Medulla oblongata (tissue), 1 donor: Measurements from ENCODE around the gene CEMIP.
"Not testable (repeated sequence)": the region's sequence is repeated elsewhere in the genome, so short reads cannot be mapped to it uniquely, and the experiment has no call there.

Source experiments
- DNase-seq: peaks from one replicate; pipeline ENCODE4 v3.0.0-alpha.2; 2015; ENCODE audit errors: extremely low spot score

CEMIP gene

GRCh38 chr15:80953001-80953952 lies 174.1 kb downstream of the CEMIP start:
- DNase-seq = no peak

DNA sequence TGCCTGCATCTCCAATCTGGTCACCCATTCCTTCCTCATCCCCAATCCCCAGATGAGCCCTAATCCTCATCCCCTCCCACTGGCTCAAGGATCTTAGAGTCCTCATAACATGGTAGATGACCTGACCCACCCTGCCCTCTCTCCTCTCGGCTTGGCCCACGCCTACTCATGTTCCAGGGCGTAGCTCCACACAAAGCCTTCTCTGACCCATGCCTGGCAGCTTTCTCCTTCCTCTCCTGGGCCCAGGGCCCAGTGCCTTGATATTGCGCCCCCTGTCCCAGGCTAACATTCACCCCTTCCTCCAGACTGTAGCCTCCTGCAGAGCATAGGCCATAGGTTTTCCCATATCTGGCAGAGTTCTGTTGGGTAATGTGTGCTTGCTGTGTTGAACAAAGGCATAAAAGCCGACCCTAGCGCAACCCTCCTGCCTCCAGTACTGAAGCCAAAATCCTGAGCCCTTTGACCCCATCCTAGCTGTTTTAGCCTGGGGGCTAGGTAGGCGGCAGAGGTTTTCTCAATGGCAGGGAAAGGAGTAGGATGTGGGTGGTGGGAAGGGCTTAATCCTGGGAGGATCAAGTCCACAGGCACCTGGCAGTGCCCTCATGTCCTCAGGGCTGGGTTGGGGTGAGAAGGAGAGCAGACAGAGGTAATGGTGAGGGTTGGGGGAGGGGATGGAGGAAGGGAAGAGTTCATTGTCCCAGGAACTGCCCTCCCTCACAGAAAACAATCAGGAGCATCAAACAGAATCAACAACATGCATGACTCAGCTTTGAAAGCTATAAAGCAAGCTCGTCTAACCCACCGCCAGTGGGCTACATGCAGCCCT lies 175.0 kb downstream of the CEMIP start:
- no peak for DNase-seq

DNA sequence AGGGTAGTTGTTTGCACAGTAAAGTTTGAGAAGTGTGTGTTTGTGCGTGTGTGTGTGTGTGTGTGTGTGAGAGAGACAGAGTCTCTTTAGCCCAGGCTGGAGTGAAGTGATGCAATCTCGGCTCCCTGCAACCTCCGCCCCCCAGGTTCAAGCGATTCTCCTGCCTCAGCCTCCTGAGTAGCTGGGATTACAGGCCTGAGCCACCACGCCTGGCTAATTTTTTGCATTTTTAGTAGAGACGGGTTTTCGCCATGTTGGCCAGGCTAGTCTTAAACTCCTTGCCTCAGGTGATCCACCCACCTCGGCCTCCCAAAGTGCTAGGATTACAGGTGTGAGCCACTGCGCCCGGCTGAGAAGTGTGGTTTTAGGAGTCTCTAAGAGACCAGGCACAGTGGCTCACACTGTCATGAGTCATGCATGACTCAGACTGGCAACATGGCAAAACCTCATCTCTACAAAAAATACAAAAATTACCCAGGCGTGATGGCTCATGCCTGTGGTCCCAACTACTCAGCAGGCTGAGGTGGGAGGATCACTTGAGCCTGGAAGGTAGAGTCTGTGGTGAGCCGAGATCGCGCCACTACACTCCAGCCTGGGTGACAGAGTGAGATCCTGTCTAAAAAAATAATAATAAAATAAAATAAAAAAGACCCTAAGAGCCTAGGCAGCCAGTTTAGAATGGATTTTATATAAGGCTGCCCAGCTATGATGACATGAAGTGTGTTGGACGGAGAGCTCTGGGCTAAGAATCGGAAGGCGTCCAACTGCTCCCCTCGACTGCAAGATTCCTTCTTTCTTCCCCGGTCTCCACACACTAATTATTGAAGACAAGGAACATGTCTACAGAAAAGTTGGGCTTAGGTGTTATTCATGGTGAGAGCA lies 176.6 kb downstream of the CEMIP start:
- not testable (repeated sequence) for DNase-seq

DNA sequence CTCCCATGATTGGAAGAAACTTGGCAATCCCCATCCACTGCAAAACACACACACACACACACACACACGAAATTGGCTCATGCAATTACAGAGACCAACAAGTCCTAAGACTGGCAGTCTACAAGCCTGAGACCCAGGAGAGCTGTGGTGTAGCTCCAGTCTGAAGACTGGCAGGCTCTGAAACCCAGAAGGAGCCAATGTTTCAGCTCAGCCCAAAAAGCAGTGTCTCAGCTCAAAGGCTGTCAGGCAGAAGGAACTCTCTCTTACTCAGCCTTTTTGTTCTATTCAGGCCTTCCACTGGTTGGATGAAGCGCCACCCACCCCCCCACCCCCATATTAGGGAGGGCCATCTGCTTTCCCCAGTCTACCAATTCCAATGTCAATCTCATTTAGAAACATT lies 178.4 kb downstream of the CEMIP start:
- no peak for DNase-seq

DNA sequence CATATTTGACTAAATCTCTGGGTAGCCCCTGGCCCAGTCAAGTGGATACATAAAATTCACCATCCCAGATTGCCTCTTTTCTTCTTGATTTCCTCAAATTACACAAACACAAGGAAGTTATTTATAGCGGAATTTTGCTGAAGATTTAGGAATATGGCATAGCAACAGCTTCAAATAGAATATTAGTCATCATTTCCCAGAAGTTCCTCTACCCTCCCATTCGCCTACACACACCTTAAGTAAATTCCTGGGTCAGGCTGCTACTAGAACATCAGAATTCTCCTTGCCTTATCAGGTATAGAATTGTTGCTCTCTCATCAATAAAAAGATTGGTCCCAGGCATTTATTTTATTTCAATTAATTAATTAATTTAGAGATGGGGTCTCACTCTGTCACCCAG lies 178.8 kb downstream of the CEMIP start:
- no peak for DNase-seq

DNA sequence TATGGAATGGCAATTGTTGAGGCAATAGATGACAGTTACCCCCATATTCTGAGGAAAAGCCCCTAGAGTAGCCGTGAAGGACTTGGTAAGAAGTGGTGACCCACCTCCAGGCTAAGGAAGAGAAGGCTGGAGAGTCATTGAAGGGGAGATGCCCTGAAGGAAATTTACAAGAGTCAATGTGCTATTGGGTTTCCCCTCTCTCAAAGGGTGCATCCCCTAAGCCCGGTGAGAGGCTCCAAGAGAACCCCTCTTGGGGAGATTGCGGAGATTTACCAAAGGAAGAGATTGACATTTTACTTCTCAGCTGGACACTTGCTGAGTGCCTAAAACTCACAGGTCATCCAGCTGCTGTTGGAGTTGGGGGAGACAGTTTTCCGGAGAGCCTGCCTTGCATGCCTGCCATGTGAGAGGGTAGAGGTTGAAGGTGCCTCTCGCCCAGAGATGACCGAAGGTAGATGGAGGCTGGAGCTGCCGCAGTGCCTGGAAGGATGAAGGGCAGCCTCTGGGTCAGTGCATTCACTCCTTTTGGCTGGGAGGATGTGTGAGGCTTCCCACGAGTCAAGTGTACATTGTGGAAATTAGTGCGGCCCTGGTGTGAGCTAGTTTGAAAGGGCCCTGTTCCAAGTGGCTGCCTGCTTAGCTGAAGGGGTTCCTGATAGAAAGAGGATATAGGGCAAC lies 179.8 kb downstream of the CEMIP start:
- DNase-seq = no peak

GRCh38 chr15:80965454-80965853 lies 186.3 kb downstream of the CEMIP start:
- DNase-seq = not testable (repeated sequence)

DNA sequence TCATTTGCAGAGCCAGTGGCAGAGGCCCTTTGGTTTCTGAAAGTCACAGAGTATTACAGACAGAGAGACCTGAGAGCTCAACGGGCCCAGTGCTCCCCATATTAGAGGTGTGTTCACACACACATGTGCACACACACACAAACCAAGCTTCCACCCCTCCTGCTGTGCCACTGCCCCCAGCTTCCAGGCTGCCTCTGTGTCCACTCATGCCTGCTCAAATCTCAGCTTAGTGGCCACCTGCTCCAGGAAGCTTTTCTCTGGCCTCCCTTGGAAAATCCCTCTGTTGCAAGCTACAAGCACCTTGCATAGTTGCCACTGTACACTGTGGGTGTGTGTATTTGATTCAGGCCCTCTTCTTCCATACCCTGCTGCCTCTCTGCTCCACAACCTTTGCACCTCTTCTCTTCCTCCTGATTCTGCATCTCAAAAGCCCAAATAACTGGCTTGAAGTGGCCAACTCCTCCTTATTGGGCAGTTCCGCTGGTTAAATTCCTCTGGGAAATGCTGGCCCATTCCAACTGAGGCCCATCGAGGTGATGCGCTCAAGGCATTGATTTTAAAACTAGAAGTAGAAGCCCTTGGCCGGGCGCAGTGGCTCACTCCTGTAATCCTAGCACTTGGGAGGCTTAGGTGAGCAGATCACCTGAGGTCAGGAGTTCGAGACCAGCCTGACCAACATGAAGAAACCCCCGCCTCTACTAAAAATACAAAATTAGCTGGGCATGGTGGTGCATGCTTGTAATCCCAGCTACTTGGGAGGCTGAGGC lies 187.4 kb downstream of the CEMIP start:
- no peak for DNase-seq

DNA sequence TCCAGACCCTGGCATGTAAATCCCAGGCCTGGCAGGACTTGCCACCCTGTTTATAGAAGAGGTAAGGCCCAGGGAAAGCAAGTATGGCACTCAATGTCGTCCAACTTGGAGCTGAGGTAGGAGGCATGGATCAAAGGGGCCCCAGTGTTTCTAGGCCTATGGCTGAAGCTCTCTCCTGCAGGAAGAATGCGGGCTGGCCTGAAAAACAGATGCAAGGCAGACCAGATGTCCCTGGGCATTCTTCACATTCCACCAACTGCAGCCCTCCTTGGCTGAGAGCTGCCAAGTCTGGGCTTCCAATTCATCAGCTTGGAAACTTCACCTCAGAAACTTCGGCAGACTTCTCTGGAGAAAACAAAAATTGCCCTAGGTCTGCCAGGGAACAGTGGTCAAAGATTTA lies 188.3 kb downstream of the CEMIP start:
- no peak for DNase-seq

DNA sequence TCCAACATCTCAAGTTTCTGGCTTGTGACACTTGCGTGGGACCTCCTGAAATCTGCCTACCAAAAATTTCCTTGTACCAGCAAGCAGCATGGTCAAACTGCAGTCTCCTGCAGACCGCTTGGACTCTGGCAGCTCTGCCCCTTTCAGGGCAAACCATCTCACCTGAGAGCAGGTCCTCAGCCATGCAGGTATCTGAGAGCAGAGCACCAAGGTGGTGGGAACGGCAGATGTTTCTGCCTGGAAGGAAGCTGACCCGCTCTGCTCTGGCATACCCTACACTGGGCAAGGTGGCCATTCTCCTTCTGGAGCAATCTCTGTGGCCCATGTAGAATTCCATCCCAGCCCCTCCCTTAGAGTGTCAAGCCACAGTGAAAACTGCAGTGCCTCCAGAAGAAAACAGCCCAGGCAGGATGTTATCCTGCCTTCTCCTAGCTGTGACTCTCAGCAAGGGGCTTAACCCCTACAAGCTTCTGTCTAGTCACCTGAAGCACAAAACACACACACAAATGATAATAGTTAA lies 188.9 kb downstream of the CEMIP start:
- DNase-seq = no peak

GRCh38 chr15:80969316-80969715 lies 190.1 kb downstream of the CEMIP start:
- no peak for DNase-seq

DNA sequence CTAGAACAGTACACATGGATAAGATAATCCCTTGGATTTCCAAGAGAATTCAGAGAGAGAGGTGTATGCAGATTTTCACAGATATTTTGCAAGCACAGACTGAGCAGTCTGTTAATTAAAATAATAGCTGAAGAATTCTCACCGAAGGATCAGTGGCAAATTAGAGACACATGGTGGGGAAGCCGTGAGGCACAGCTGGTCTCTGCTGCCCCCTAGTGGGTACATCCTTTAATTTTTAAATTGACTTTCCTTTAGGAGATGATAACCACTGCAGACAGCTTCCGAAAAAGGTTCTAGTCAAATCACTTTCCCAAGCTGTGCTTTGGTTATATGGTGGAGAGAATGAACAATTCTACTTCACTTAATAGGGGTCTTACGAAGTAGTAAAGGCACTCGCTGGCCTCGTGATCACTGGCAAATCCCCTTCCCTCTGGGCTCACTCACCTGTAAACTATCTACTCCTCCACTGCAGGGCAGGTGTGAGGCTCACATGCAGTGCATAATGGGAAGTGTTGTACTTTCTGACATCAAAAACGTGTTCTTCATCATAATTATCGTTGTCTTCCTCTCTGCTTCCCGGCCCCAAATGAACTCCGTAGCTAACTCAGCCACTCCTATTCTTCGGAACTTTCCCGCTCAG lies 191.0 kb downstream of the CEMIP start:
- DNase-seq = peak; percentile 81

DNA sequence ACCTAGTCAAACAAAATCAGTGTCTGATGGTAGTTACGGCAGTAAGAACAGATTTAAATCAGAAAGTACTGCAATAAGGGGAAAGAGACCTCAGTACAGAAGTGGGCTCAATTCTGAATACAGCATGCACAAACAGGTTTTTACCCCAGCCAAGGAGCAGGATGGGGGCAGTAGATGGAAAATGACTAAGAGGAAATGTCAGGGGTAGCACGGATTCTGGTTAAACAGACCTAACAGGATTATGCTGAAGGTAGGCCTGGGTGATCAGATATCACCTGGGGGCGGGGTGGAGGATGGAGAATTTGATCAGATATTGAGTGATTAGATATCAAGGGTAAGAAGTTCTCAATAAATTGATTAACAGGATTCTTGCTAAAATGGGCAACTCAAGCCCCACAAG lies 191.5 kb downstream of the CEMIP start:
- DNase-seq = no peak

DNA sequence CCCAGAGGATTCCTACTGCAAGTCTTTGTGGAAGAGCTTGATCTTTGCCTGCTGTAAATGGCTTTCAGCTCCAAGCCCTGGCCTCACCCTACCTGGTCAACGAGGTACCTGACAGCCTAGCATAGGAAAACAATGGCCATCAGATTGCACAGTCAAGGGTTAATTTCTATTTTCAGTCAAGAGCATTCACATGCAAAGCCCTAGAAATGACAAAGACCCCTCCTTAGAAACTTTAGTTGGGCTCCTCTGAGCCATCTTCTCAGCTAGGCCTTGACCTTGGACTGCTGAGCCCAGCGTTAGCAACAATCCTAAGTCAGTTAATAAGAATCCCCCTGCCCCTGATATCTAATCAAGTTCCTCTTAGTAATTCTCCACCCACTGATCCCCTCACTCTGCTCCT lies 192.0 kb downstream of the CEMIP start:
- DNase-seq = no peak

DNA sequence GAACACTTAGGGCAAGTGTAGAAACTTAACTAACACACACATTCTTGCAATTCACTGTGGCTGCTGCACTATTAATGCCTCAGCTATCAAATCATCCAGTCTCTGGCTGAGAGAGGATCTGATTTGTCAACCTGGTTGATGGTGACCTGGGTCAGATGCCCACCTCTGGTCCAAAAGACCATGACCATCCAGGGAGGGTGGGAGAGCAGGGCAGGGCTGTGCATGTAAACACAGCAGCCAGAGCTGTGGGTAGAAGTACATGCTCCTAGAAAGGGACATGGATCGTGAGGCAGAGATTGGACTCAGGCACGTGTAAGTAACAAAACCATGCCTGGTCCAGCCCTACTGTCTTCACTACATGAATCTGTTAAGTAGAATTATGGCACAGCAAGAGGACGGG lies 193.1 kb downstream of the CEMIP start:
- no peak for DNase-seq

DNA sequence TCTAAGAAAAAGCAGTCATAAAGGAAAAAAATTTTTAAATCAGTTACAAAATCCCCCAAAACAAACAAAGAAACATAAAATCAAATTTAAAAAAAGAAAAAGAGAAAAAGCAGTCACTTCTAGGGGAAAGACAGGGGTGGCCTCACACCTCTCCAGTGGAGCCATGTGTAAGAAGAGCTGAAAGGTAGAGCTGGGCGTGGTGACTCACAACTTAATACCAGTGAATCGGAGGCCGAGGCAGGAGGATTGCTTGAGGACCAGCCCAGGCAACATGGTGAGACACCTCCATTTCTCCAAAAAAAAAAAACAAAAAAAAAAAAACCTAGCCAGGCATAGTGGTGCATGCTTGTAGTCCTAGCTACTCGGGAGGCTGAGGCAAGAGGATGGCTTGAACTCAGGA lies 195.7 kb downstream of the CEMIP start:
- DNase-seq = no peak

DNA sequence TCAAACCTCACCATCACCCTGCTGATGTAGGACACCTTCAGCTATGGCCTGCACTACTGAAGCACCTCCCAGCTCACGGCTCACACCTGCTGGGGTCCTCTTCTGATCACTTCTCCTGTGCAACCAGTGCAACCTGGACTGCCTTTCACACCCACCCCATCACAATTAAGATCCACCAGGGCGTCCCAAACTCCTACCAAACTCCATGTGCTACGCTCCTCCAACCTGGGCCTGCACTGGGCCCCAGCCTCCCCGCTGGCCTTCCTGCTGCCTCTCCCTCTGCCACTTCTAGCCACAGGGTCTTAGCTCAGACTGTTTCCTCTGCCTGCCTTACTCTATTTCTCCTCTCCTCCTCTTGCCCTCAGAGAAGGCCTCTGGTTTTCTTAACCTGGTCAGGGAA lies 197.7 kb downstream of the CEMIP start:
- DNase-seq = no peak

DNA sequence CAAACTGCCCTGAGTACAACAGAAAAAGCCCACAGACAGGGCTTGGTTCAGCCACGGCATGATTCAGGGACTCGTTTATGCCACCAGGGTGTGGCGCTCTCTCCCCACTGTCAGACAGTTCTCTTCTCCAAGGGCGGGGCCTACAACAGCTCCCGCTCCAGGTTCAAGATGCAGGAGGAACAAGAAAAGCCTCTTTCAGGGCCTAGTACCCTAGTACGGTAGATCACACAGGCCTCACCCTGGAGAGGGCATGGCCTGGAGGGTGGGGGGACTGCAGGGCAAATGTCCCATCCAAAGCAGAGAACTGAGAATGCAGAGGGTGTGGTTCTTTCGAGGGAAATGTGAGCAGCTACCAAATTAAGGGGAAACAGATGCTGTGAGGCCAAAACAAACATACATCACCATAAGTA lies 198.5 kb downstream of the CEMIP start:
- peak; percentile 87 for DNase-seq

DNA sequence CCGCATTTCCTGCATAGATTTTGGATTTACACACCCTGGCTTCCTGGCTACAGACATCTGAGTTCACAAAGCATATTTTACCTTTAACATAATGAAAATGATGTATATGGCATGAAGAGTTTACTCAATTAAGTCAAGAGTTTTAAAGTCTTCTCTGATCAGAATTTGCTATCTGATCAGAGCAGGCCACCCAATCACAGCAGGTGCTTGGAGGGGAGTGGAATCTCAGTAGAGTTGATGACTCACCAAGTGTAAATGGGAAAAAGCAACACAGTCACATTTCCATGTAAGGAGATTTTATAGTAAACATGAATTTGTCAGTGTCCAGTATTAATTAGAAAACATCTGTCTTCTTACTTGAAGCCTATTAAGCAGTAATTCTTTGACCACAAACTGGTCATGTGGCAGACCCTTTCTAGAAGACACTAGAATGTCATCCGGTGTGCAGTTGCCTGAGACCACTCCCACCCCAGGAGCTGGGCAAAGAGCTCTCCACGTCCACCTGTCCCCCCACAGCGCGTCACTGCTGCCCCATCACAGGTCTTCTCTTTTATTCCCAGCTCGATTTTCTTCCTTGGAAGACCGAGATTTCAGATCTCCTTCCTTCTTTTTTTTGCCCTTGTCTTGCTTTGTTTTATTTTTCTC lies 199.6 kb downstream of the CEMIP start:
- DNase-seq = no peak
